Stimulated activated memory B cell treated with anti-CD40 and anti-IgM and Interleukin-4, amounts not matched to agents 10 μg/mL and 1 μg/mL and 100 μg/mL, for 72 hours (primary cell): Measurements from ENCODE around the gene AGBL5.

Source experiments
- ATAC-seq: fragments of 150-1000 bp; cut with Tn5 transposase; 2 replicates; pipeline ENCODE4 v1.10.0; 2021
- H3K27ac Mint-ChIP-seq: one replicate; pipeline ENCODE4 v1.8.0; 2022; ENCODE audit warnings: mild to moderate bottlenecking, mixed read lengths
- H3K27me3 Mint-ChIP-seq: one replicate; pipeline ENCODE4 v1.8.0; 2022; ENCODE audit warnings: mixed read lengths
- H3K36me3 Mint-ChIP-seq: one replicate; pipeline ENCODE4 v1.8.0; 2022; ENCODE audit warnings: mixed read lengths
- H3K4me1 Mint-ChIP-seq: one replicate; pipeline ENCODE4 v1.8.0; 2022; ENCODE audit warnings: mixed read lengths
- H3K4me3 Mint-ChIP-seq: one replicate; pipeline ENCODE4 v1.8.0; 2022; ENCODE audit warnings: mild to moderate bottlenecking, moderate library complexity, mixed read lengths
- H3K9me3 Mint-ChIP-seq: one replicate; pipeline ENCODE4 v1.8.0; 2022; ENCODE audit warnings: mixed read lengths

Gene AGBL5

DNA sequence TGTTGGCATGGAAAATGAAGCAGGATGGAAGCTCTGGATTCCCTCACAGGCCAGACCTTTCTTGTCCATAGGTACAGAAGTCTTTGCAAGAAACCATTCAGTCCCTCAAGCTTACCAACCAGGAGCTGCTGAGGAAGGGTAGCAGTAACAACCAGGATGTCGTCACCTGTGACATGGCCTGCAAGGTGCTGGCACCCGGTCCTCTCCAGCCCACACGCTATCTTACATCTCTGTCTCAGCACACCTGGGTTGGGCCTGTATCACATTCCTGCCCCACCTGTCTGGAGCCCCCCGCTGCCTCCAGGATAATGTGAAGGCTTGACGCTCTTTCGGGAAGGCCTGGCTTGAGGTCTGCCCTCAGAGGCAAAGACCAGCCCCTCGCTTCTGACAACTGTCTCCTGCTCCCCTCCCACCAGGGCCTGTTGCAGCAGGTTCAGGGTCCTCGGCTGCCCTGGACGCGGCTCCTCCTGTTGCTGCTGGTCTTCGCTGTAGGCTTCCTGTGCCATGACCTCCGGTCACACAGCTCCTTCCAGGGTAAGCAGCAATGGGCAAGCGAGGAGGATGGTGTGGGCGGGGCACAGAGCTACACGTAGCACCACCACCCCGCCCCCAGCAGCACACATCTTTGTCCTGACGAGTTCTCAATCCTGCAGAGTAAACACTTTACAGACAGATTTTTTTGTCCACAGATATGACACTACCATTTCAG is 12.7 kb upstream of the AGBL5 start:
- H3K36me3 Mint-ChIP-seq = peaks cover 71% of the 10 kb centered on the region
- H3K27ac Mint-ChIP-seq = no peak overlapping the region
- H3K9me3 Mint-ChIP-seq = no peaks in the 10 kb centered on the region

DNA sequence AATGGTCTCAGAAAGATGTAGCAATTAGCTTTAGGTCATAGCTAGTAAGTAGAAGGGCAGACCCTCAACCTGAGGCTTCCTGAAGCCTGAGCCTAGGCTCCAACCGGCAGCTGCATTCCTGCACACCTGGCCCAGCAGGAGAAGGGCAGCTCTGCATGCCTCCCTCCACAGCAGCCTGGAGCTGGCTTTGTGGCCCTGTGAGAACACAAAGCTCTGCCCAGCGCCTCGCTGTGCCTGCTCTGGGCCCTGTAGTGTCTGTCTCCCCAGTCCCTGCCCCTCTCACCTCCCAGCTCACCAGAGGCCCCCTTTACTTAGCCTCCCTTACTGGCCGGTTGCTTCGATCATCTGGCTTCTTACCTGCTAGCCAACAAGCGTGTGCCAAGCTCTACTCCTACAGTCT is 12.0 kb upstream of the AGBL5 start:
- ATAC-seq = no peak

More for the DNA sequence above, 12.7 kb upstream of the AGBL5 start:
- ATAC-seq = no peak
- Mint-ChIP-seq H3K4me1 (peaks cover 56% of the 10 kb centered on the region), H3K27me3 (no peaks in the 10 kb centered on the region), H3K4me3 (no peak overlapping the region)

DNA sequence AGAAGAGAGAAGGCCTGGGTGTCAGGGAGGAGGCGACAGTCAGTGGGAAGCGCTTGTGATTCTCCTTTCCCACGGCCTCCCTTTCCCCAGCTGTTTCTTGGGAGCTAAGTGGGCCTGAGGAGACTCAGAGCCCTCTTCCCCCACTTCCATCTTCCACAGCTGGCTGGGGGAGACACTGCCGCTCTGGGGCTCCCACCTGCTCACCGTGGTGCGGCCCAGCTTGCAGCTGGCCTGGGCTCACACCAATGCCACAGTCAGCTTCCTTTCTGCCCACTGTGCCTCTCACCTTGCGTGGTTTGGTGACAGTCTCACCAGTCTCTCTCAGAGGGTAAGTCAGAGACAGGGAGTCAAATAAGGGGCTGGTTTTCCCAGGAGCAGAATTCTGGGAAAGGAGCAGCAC is 11.6 kb upstream of the AGBL5 start:
- Mint-ChIP-seq H3K9me3 (no peaks in the 10 kb centered on the region), H3K27ac (peak overlapping the region; percentile 89), H3K36me3 (peaks cover 63% of the 10 kb centered on the region), H3K27me3 (no peaks in the 10 kb centered on the region), H3K4me1 (peaks cover 45% of the 10 kb centered on the region), H3K4me3 (no peak overlapping the region)
- ATAC-seq = no peak

More for the DNA sequence above, 12.0 kb upstream of the AGBL5 start:
- peaks cover 65% of the 10 kb centered on the region for H3K36me3 Mint-ChIP-seq
- H3K4me3 Mint-ChIP-seq = no peak overlapping the region
- no peaks in the 10 kb centered on the region for H3K9me3 Mint-ChIP-seq
- H3K4me1 Mint-ChIP-seq = peaks cover 49% of the 10 kb centered on the region
- H3K27ac Mint-ChIP-seq = peak overlapping the region; percentile 89
- no peaks in the 10 kb centered on the region for H3K27me3 Mint-ChIP-seq

DNA sequence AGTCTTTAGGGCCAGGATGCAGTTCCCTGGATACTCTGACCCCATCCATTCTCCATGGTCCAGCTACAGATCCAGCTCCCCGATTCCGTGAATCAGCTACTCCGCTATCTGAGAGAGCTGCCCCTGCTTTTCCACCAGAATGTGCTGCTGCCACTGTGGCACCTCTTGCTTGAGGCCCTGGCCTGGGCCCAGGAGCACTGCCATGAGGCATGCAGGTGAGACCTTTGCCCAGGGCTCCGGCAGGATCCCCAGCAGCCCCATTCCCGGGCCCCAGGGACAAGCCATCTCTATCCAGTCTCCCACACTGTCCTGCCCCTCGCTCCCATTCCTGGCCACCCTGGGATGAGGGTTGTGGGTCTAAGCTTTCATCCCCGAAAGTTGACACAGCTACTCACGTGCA is 11.2 kb upstream of the AGBL5 start:
- peak overlapping the region; percentile 89 for H3K27ac Mint-ChIP-seq

DNA sequence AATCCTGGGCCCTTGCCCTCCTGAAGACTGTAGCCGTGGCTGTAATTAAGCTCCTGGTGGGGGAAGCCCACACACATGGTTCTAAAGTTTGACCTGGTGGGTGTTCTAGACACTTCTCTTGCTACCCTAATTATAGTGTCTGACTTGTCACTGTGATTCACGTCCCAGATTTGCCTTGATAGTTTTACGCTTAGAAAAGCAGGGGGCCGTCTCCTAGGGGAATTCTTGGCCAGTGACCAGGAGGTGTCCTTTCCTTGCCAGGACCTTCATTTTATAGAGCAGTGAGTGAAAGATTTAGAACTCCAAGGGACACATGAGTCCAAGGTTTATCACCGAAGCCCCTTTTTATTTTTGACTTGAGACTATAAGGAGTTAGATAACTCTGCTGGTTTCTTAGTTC is 9.7 kb upstream of the AGBL5 start:
- Mint-ChIP-seq H3K9me3 (no peaks in the 10 kb centered on the region), H3K4me1 (peaks cover 35% of the 10 kb centered on the region), H3K4me3 (peak overlapping the region; percentile 42), H3K27me3 (no peaks in the 10 kb centered on the region), H3K36me3 (peaks cover 46% of the 10 kb centered on the region), H3K27ac (peak overlapping the region; percentile 89)
- ATAC-seq = peak; percentile 72

More for the DNA sequence above, 11.2 kb upstream of the AGBL5 start:
- Mint-ChIP-seq H3K4me1 (peaks cover 41% of the 10 kb centered on the region), H3K36me3 (peaks cover 59% of the 10 kb centered on the region), H3K27me3 (no peaks in the 10 kb centered on the region), H3K9me3 (no peaks in the 10 kb centered on the region), H3K4me3 (no peak overlapping the region)
- no peak for ATAC-seq

DNA sequence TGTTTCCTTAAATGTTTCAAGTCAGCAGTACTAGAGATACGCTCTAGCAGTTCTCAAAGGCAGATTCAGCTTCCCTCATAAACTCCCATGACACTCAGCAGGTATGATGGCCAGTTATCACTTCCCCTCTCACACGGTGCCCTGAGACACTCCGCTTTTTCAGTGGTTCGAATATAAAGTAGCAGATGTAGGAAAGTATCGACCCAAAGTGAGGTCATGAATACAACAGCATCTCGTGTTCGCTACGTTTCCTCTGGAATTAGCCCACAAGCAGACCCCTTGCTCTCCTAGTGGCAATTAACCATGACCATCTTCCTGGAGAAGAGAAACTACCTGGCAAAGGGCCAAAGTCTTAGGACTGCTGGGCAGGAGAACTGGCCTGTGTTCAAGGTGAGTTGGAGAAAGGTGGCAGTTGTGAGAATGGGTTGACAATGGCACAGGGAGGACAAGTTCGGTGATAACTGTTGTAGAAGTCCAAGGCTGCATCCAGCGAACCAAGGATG is 9.3 kb upstream of the AGBL5 start:
- peak overlapping the region; percentile 89 for H3K27ac Mint-ChIP-seq
- H3K4me1 Mint-ChIP-seq = peaks cover 35% of the 10 kb centered on the region
- peak; percentile 100 for ATAC-seq
- peaks cover 41% of the 10 kb centered on the region for H3K36me3 Mint-ChIP-seq
- H3K9me3 Mint-ChIP-seq = no peaks in the 10 kb centered on the region
- H3K27me3 Mint-ChIP-seq = no peaks in the 10 kb centered on the region
- H3K4me3 Mint-ChIP-seq = peak overlapping the region; percentile 53

DNA sequence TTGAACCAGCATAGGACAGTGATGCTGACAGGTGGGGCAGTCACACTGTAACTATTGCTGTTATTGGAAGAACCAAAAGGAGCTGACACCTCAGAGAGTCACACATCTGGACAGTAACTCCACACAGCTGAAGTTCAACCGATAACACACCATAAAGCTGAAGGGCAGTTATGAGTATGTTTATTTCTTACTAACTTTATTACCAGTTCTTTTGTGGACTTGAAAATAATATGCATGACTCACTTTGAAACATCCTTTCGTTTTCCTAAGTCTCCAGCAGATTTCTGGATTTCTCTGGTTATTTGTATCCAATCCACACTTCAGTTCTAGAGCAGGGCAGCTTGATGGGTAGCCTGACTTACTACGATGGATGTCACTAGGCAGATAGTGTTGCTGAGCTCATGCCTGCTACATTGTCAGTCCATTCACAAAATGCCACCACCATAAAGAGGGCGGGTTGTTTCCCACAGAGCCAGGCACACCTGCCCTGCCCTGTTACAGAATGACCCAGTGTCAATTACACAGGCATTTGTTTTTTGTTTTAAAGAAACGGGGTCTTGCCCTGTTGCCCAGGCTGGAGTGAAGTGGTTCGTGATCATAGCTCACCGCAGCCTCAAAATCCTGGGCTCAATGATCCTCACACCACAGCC is 8.4 kb upstream of the AGBL5 start:
- Mint-ChIP-seq H3K9me3 (no peaks in the 10 kb centered on the region), H3K27me3 (no peaks in the 10 kb centered on the region), H3K27ac (peak overlapping the region; percentile 89)

DNA sequence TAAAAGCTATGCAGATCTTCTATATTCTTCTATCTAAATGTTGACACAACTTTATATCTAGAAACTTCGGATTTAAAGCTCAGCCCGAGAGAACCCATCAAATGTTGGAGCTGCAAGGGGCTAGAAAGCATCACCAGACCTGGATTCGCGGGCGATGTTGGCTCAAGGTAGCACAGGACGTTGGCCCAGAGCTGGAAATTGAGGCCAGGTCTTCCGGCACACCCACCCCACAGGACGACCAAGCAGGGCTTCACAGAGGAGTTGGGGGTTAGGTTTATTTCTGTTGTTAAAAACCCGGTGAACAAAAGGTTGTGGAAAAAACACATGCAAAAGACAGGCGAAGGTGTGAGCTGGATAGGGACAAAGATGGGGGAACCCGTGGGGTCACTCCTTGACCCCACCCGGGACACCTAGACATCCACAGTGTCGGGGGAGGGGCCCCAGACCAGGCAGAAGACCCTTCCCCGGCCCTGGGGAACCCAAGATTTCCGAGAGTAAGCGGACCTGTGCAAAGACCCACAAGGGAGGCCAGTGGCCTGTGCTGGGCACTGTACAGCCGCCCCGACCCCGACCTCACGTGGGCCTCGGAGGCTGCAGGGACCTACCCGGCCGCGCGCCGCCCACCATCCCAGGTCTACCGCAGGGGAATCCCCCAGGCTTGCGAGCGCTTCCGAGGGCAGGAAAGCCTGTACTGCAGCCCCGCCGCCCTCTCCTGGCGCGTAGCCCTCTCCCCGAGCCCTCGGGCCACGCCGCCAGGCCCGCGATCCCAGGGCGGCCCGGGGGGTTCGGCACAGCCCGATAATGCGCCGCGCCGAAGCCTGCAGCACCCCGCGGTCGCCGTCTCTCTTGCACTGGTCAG is 1.8 kb upstream of the AGBL5 start:
- Mint-ChIP-seq H3K9me3 (no peaks in the 10 kb centered on the region), H3K4me1 (peaks cover 35% of the 10 kb centered on the region), H3K27me3 (peaks cover 9% of the 10 kb centered on the region), H3K36me3 (peaks cover 8% of the 10 kb centered on the region), H3K27ac (peak overlapping the region; percentile 91), H3K4me3 (peak overlapping the region; percentile 87)
- ATAC-seq = peak; percentile 32

More for the DNA sequence above, 8.4 kb upstream of the AGBL5 start:
- Mint-ChIP-seq H3K4me3 (no peak overlapping the region), H3K36me3 (peaks cover 32% of the 10 kb centered on the region), H3K4me1 (peaks cover 41% of the 10 kb centered on the region)
- ATAC-seq = no peak

DNA sequence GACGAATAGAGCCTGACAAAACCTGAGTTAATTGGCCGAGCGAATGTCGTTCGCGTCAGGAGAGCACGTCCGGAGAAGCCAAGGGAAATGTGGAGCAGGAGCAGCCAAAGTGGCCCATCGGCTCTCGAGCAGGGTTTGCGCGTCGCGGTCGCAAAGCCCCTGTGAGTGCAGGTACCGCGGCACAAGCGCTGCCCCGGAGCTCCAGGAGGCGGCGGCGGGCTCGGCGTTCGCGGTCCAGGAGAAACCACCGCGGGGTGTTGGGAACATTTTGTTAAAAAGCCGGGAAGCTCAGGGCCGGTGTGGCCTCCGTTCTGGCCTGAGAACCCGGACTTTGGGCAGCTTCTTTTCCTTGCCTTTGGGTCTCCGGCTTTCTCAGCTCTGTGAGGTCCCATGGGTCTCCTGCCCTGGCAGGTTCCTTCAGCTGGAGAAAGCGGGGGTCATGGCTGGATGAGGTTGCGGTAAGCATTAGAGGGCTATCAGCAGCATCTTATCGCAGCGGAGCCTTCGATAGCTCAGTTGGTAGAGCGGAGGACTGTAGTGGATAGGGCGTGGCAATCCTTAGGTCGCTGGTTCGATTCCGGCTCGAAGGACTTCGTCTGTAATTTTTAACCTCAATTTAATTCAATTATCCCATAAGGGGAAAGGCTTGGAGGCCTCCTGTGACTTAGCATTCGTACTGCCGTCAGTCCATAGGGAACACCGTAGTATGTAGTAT is 1.0 kb upstream of the AGBL5 start:
- Mint-ChIP-seq H3K4me3 (peak overlapping the region; percentile 87), H3K9me3 (no peaks in the 10 kb centered on the region), H3K27me3 (peaks cover 9% of the 10 kb centered on the region), H3K4me1 (peaks cover 35% of the 10 kb centered on the region), H3K36me3 (peaks cover 16% of the 10 kb centered on the region), H3K27ac (peak overlapping the region; percentile 91)
- peak; percentile 85 for ATAC-seq

DNA sequence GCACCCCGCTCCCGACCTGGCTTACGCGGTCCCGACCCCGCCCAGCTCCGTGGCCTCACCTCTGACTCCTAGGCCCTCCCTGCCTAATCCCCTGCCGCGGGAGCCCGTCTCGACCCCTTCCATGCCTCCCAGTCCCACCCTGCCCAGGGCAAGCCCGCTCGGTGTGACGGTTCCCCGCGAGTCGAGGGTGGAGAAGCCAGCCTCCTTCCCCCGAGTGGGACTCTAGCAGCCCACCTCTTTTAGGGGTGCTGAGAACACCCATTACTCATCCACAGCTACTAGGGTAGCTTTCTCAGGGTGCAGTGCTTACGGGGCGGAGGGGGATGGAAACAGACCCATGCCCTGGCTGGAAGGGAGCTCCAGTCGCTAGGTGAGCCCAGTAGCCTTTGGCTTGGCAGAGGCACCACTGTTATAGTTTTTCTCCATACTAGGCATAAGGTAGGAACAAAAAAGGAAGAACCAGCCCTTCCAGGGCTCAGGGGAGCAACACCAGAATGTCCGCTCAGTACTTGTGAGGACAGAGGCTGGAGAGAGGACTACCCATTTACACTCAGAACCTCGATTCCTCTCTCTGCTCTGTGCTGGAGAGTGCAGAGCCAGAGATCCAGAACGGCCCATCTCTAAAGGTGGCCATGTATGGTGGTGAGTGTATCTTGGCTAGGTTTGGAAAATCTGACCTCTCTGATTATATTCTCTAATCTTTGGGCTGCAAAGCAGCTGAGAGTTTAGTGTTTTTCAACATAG is 606 bp downstream of the AGBL5 start:
- H3K27me3 Mint-ChIP-seq = peaks cover 9% of the 10 kb centered on the region
- no peak for ATAC-seq
- H3K4me3 Mint-ChIP-seq = peak overlapping the region; percentile 87
- H3K27ac Mint-ChIP-seq = peak overlapping the region; percentile 91
- H3K36me3 Mint-ChIP-seq = peaks cover 21% of the 10 kb centered on the region
- no peaks in the 10 kb centered on the region for H3K9me3 Mint-ChIP-seq
- H3K4me1 Mint-ChIP-seq = peaks cover 35% of the 10 kb centered on the region

DNA sequence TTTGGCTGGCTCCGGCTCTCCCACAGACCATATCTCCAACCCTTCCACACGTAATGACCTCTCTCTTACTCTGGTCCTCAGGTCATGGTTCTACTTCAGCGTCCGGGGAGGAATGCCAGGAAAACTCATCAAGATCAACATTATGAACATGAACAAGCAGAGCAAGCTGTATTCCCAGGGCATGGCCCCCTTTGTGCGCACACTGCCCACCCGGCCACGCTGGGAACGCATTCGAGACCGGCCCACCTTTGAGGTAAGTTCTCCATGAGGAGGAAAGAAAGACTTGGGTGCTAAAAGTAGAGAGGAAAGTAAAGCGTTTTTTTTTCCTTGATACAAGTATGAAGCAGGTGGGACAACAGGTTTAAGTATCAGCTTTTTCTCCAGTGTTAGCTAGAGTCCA is 1.9 kb downstream of the AGBL5 start:
- peaks cover 21% of the 10 kb centered on the region for H3K36me3 Mint-ChIP-seq
- no peaks in the 10 kb centered on the region for H3K9me3 Mint-ChIP-seq
- H3K27ac Mint-ChIP-seq = peak overlapping the region; percentile 91

DNA sequence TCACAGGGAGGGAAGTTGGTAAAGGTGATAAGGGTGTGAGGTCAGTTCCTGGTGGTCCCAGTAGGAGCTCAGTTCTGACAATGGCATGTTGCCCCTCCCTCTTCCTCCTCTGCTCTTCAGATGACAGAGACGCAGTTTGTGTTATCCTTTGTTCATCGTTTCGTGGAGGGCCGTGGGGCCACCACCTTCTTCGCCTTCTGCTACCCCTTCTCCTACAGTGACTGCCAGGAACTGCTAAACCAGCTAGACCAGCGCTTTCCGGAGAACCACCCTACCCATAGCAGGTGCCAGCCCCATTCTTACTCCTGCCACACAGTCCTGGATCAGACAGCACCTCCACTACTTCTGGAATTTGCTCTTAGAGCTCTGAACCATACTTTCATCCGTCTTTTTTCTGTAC is 2.3 kb downstream of the AGBL5 start:
- Mint-ChIP-seq H3K27ac (no peak overlapping the region), H3K4me1 (peaks cover 29% of the 10 kb centered on the region), H3K4me3 (no peak overlapping the region), H3K9me3 (no peaks in the 10 kb centered on the region), H3K36me3 (peaks cover 21% of the 10 kb centered on the region), H3K27me3 (peaks cover 9% of the 10 kb centered on the region)
- no peak for ATAC-seq

More for the DNA sequence above, 1.9 kb downstream of the AGBL5 start:
- Mint-ChIP-seq H3K4me1 (peaks cover 29% of the 10 kb centered on the region), H3K4me3 (peak overlapping the region; percentile 35), H3K27me3 (peaks cover 9% of the 10 kb centered on the region)
- ATAC-seq = no peak

DNA sequence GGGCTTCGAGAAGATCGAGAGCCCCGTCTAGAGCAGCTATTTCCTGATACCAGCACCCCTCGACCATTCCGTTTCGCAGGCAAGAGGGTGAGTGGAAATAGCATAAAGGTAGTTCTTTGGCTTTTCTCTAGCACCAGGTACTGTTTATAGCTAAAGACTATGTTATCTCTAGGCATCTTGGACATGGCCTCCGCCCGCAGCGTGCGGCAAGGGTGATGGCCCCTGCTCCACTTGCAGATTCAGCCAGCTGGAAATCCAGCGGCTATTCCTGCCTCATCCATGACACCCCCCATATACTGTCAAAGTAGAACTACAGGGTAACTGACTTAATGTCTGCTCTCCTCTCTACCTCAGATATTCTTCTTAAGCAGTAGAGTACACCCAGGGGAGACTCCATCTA is 3.3 kb downstream of the AGBL5 start:
- H3K27me3 Mint-ChIP-seq = peaks cover 9% of the 10 kb centered on the region
- no peak for ATAC-seq
- H3K9me3 Mint-ChIP-seq = no peaks in the 10 kb centered on the region
- H3K4me3 Mint-ChIP-seq = no peak overlapping the region
- H3K27ac Mint-ChIP-seq = no peak overlapping the region
- peaks cover 28% of the 10 kb centered on the region for H3K36me3 Mint-ChIP-seq
- H3K4me1 Mint-ChIP-seq = peaks cover 23% of the 10 kb centered on the region

DNA sequence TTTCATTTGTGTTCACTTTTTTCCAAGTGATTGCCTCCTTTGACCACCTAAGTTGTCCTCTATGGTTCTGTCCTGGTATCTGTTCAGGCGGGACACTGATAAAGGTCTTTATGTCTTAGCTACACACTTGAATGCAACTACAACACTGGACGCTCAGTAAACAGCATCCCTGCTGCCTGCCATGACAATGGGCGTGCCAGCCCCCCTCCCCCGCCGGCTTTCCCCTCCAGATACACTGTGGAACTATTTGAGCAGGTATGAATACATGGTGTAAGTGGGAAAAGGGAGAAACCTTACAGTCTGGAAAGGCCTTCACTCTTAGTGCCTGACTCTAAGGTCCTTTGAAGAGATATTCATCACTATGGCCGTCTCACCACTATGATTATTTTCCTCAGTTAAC is 5.7 kb downstream of the AGBL5 start:
- no peaks in the 10 kb centered on the region for H3K27me3 Mint-ChIP-seq
- no peak overlapping the region for H3K4me3 Mint-ChIP-seq
- no peaks in the 10 kb centered on the region for H3K9me3 Mint-ChIP-seq
- no peak for ATAC-seq
- H3K4me1 Mint-ChIP-seq = peaks cover 4% of the 10 kb centered on the region
- H3K27ac Mint-ChIP-seq = no peak overlapping the region
- H3K36me3 Mint-ChIP-seq = peaks cover 28% of the 10 kb centered on the region
